Sigmoid colon (tissue), 7 donors: ENCODE measurements around the gene SMAD1. TPM values are rescaled to one million over a fixed set of nuclear protein-coding genes. Genes with fewer than 3 reads are reported as not detected.

ENCODE experiments used
- DNase-seq: peaks from one replicate; pipeline ENCODE4 v3.0.0-alpha.2; 2019
- H3K27ac ChIP-seq, 4 donors: fragments of 200-600 bp; sonication (generic); one replicate each; pipeline ENCODE4 v1.5.1; 2016 to 2019; ENCODE audit warnings: mild to moderate bottlenecking in 1 of 4
- H3K27me3 ChIP-seq, 3 donors: fragments of 200-600 bp; sonication (generic); one replicate each; pipeline ENCODE4 v1.5.1; 2019; ENCODE audit warnings: mild to moderate bottlenecking in 1 of 3
- H3K36me3 ChIP-seq, 4 donors: fragments of 200-600 bp; sonication (generic); one replicate each; pipeline ENCODE4 v1.5.1; 2016 to 2019
- H3K4me1 ChIP-seq, 4 donors: fragments of 200-600 bp; sonication (generic); one replicate each; pipeline ENCODE4 v1.5.1; 2017 to 2019
- H3K4me3 ChIP-seq, 4 donors: fragments of 200-600 bp; sonication (generic); one replicate each; pipeline ENCODE4 v1.5.1; 2017 to 2019; ENCODE audit warnings: mild to moderate bottlenecking in 2 of 4, moderate library complexity in 1 of 4
- H3K9me3 ChIP-seq, 4 donors: fragments of 200-600 bp in 3 of 4; sonication (generic) in 3 of 4; one replicate each; pipeline versions ENCODE4 v1.5.1 to v1.6.1; 2013 to 2019
- CTCF ChIP-seq, 4 experiments: fragments of 450-650 bp in 3 of 4; fragments of 200-600 bp in 1 of 4; IDR thresholded peaks; one replicate each; pipeline ENCODE4 v1.5.1; 2016 to 2019; ENCODE audit warnings: antibody characterized with exemption in 4 of 4, mild to moderate bottlenecking in 3 of 4, moderate library complexity in 2 of 4
- EP300 ChIP-seq, 4 donors: sonication (generic); formaldehyde crosslinking; IDR thresholded peaks; one replicate each; pipeline ENCODE4 v1.6.1; 2017; ENCODE audit warnings: antibody characterized with exemption in 4 of 4
- POLR2A ChIP-seq, 2 donors: fragments of 450-650 bp; IDR thresholded peaks; one replicate each; pipeline ENCODE4 v1.6.1; 2016; ENCODE audit warnings: antibody characterized with exemption in 2 of 2, mild to moderate bottlenecking in 2 of 2, moderate library complexity in 2 of 2
- POLR2AphosphoS5 ChIP-seq, 4 donors: sonication (generic); formaldehyde crosslinking; IDR thresholded peaks; one replicate each; pipeline ENCODE4 v1.6.1; 2017; ENCODE audit warnings: antibody characterized with exemption in 4 of 4
- WGBS, 2 donors: extraction: QIAGEN DNeasy Blood & Tissue Kit; methylation state at CpG; one replicate each; pipeline ENCODE4 v1.1.7; 2013; 5-methylcytosine and 5-hydroxymethylcytosine counted together
- intact Hi-C: fragments of 100-400 bp; cut with DNase I; formaldehyde crosslinking; loops from one replicate; pipeline ENCODE4 v1.15.1; 2023
- polyA plus RNA-seq, 3 donors: library from polyadenylated mRNA; stranded (reverse); fragments of 200-250 nt; gene quantifications; one replicate each; pipeline ENCODE4 v1.2.3, GENCODE V29; 2013
- total RNA-seq, 4 donors: library from RNA; depleted of rRNA; stranded (reverse); fragments of >200 nt; gene quantifications; one replicate each; pipeline ENCODE4 v1.1.0, GENCODE V29; 2016
- donor health status: healthy with polysubstance abuse.
- donor health status: Bipolar disorder and iron deficiency.
- donor health status: healthy.

SMAD1 gene
- total and polyA plus RNA-seq, 7 donors: 13.8 to 45.7 (median 25.8) TPM

- Histone ChIP-seq H3K27me3 (no peaks in the 10 kb centered on the region), H3K4me3 (no peak overlapping the region), H3K4me1 (peaks cover 0 to 40% (median 22%) of the 10 kb centered on the region in 4 donors), H3K27ac (peak overlapping the region in 1 of 4 donors; percentile 23), H3K9me3 (peaks cover 0 to 8% (median 3%) of the 10 kb centered on the region in 4 donors), H3K36me3 (no peaks in the 10 kb centered on the region)
- intact Hi-C loops: no loop called here
- TF ChIP-seq EP300 (IDR thresholded peaks at IDR 0.05) (no peak), CTCF (IDR thresholded peaks at IDR 0.05) (no peak), POLR2A (IDR thresholded peaks at IDR 0.05) (no peak), POLR2AphosphoS5 (IDR thresholded peaks at IDR 0.05) (no peak)
- DNase-seq: no peak
- 70 to 77% methylated on average over 1 of the region's 1 CpG for WGBS, 2 donors
Observed at GRCh38 chr4:145507636-145508035, 26.0 kb downstream of the SMAD1 start.

- TF ChIP-seq EP300 (IDR thresholded peaks at IDR 0.05) (no peak), CTCF (IDR thresholded peaks at IDR 0.05) (no peak), POLR2AphosphoS5 (IDR thresholded peaks at IDR 0.05) (no peak)
- H3K27me3 ChIP-seq: no peaks in the 10 kb centered on the region
- DNase-seq: no peak
- H3K36me3 ChIP-seq: peaks cover 0 to 3% (median 0%) of the 10 kb centered on the region in 4 donors
- 88 to 89% methylated on average over 2 of the region's 2 CpGs for WGBS, 2 donors
- peaks cover 0 to 8% (median 3%) of the 10 kb centered on the region in 4 donors for H3K9me3 ChIP-seq
- intact Hi-C loops: no loop called here
- H3K4me3 ChIP-seq: no peak overlapping the region
- H3K27ac ChIP-seq: no peak overlapping the region
- peaks cover 0 to 18% (median 10%) of the 10 kb centered on the region in 4 donors for H3K4me1 ChIP-seq
Observed at GRCh38 chr4:145511913-145512522, 30.4 kb downstream of the SMAD1 start.

GRCh38 chr4:145513020-145513621 lies 31.5 kb downstream of the SMAD1 start:
- peaks cover 0 to 9% (median 4%) of the 10 kb centered on the region in 4 donors for H3K4me1 ChIP-seq
- H3K27ac ChIP-seq: no peak overlapping the region
- WGBS, 2 donors: 87% methylated on average over 4 of the region's 4 CpGs
- TF ChIP-seq CTCF (IDR thresholded peaks at IDR 0.05) (no peak), POLR2A (IDR thresholded peaks at IDR 0.05) (no peak)
- H3K9me3 ChIP-seq: peaks cover 0 to 8% (median 3%) of the 10 kb centered on the region in 4 donors
- DNase-seq: no peak
- peaks cover 0 to 3% (median 0%) of the 10 kb centered on the region in 4 donors for H3K36me3 ChIP-seq
- H3K27me3 ChIP-seq: no peaks in the 10 kb centered on the region
- no peak overlapping the region for H3K4me3 ChIP-seq
- intact Hi-C loops: no loop called here

GRCh38 chr4:145520172-145520571 lies 38.5 kb downstream of the SMAD1 start:
- Histone ChIP-seq H3K27me3 (no peaks in the 10 kb centered on the region), H3K4me1 (peaks cover 0 to 20% (median 14%) of the 10 kb centered on the region in 4 donors), H3K4me3 (no peak overlapping the region), H3K27ac (no peak overlapping the region), H3K9me3 (no peaks in the 10 kb centered on the region), H3K36me3 (no peaks in the 10 kb centered on the region)
- DNase-seq: no peak
- TF ChIP-seq POLR2A (IDR thresholded peaks at IDR 0.05) (no peak), CTCF (IDR thresholded peaks at IDR 0.05) (no peak), POLR2AphosphoS5 (IDR thresholded peaks at IDR 0.05) (no peak), EP300 (IDR thresholded peaks at IDR 0.05) (no peak)
- intact Hi-C loops: no loop called here
- WGBS, 2 donors: 86 to 97% methylated on average over 1 of the region's 1 CpG
